ENCODE measurements around the gene LRRC4.
A peak's percentile ranks its signal among the peaks of the same experiment; 100 is the strongest.

- peak in 1 of 6 experiments; percentile 18 for TF ChIP-seq CTCF (IDR thresholded peaks at IDR 0.05)
- no peak for TF ChIP-seq POLR2A (IDR thresholded peaks at IDR 0.05)
Observed at GRCh38 chr7:128020159-128020558, 11.1 kb downstream of the LRRC4 start.
